Peyer's patch (tissue), 4 donors: ENCODE results near the gene L3MBTL4.

Source experiments
- CTCF ChIP-seq, 6 experiments: fragments of 450-650 bp in 4 of 6; fragments of 200-600 bp in 2 of 6; sonication (generic) in 1 of 6; IDR thresholded peaks; one replicate each; pipeline ENCODE4 v1.5.1; 2017 to 2019; ENCODE audit warnings: antibody characterized with exemption in 6 of 6, mild to moderate bottlenecking in 3 of 6, moderate library complexity in 1 of 6
- POLR2A ChIP-seq, 2 donors: fragments of 450-650 bp; IDR thresholded peaks; one replicate each; pipeline ENCODE4 v1.5.1; 2017; ENCODE audit warnings: antibody characterized with exemption in 2 of 2, mild to moderate bottlenecking in 2 of 2, moderate library complexity in 2 of 2

DNA sequence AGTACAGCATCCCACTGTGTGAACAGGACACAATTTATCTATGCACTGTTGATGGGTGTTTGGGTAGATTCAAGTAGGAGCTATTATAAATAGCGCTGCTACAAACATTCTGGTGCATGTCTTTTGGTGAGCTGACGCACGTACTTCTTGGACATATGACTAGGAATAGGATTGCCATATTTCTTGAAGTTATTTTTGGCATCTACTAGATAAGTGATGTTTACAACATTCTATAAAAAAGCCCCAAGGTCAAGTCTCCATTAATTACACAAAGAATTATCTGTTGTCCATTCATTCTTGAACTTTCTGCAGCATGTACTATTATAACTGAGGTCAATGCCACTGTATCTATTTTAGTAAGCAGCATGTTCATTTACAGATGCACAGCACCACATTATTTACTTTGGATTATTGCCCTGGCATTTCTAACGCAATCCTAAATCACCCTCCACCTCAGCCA lies 293.9 kb downstream of the L3MBTL4 start:
- no peak for TF ChIP-seq POLR2A (IDR thresholded peaks at IDR 0.05)
- TF ChIP-seq CTCF (IDR thresholded peaks at IDR 0.05): no peak
